HG02938 (cell line): ENCODE results near the gene MAP1LC3B.

ENCODE experiments used
- ATAC-seq: cut with Tn5 transposase; IDR thresholded peaks from one replicate; pipeline ENCODE4 v1.9.1; 2021; ENCODE audit warnings: mild to moderate bottlenecking, moderate library complexity; ENCODE audit not compliant: unreplicated experiment

The MAP1LC3B gene

GRCh38 chr16:87451563-87452210 lies 59.6 kb downstream of the MAP1LC3B start:
- no peak for ATAC-seq

GRCh38 chr16:87453326-87453725 lies 61.2 kb downstream of the MAP1LC3B start:
- no peak for ATAC-seq
